Tibial nerve (tissue), 4 donors: ENCODE data around the gene KLF8.

Experiments
- EP300 ChIP-seq, 2 donors: sonication (generic); formaldehyde crosslinking; IDR thresholded peaks; one replicate each; pipeline ENCODE4 v1.6.1; 2017; ENCODE audit warnings: antibody characterized with exemption in 2 of 2, mild to moderate bottlenecking in 1 of 2
- POLR2A ChIP-seq, 2 donors: fragments of 450-650 bp; IDR thresholded peaks; one replicate each; pipeline ENCODE4 v1.6.1; 2017; ENCODE audit warnings: antibody characterized with exemption in 2 of 2, mild to moderate bottlenecking in 2 of 2, moderate library complexity in 2 of 2
- TF ChIP-seq, protein P1 (sequence below), 5 experiments: fragments of 200-600 bp in 3 of 5; fragments of 450-650 bp in 2 of 5; sonication (generic) in 3 of 5; IDR thresholded peaks; one replicate each; pipeline ENCODE4 v1.5.1; 2016 to 2019; ENCODE audit warnings: antibody characterized with exemption in 5 of 5, mild to moderate bottlenecking in 3 of 5, moderate library complexity in 2 of 5

DNA sequence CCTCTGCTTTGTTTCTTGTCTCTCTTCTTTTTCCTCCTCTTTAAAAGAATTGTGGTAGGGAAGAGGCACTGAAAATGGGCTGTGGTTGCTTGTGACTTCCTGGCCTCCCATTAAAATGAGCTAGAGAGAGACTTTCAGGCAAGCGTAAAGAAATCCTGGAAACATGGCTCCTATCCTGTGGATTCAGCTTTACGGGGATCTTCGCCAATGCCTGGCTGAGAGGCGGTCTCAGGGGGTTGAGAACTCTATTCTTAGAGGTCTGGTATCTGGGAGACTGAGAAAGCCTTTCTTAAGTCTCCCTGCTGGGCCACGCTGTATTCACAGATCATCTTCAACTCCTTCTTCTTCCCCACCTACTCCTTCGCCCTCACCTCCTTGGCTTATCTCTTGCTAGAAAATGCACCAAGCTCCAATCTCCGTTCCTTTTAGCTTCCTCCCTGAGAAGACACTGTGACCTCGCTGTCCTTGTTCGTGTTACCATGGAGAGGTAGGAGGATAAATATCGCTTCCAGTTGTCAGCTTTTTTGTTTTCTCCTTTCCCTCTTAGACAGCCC lies 542 bp upstream of the KLF8 start:
- TF ChIP-seq, protein P1, sequence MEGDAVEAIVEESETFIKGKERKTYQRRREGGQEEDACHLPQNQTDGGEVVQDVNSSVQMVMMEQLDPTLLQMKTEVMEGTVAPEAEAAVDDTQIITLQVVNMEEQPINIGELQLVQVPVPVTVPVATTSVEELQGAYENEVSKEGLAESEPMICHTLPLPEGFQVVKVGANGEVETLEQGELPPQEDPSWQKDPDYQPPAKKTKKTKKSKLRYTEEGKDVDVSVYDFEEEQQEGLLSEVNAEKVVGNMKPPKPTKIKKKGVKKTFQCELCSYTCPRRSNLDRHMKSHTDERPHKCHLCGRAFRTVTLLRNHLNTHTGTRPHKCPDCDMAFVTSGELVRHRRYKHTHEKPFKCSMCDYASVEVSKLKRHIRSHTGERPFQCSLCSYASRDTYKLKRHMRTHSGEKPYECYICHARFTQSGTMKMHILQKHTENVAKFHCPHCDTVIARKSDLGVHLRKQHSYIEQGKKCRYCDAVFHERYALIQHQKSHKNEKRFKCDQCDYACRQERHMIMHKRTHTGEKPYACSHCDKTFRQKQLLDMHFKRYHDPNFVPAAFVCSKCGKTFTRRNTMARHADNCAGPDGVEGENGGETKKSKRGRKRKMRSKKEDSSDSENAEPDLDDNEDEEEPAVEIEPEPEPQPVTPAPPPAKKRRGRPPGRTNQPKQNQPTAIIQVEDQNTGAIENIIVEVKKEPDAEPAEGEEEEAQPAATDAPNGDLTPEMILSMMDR (IDR thresholded peaks at IDR 0.05) = no peak
- TF ChIP-seq POLR2A (IDR thresholded peaks at IDR 0.05) (no peak), EP300 (IDR thresholded peaks at IDR 0.05) (no peak)
